Esophagus muscularis mucosa (tissue), 4 donors: Measurements from ENCODE around the gene RNASE3. TPM values are rescaled to one million over a fixed set of nuclear protein-coding genes. Genes with fewer than 3 reads are reported as not detected.

Experiments used
- DNase-seq: peaks from one replicate; pipeline ENCODE4 v3.0.0-alpha.2; 2017; ENCODE audit errors: extremely low spot score
- H3K27ac ChIP-seq, 4 donors: fragments of 200-600 bp; sonication (generic); replicated peaks in 1 of 4; 1 replicate in 3 of 4; 2 replicates in 1 of 4; pipeline ENCODE4 v1.5.1; 2016 to 2019; ENCODE audit warnings: mild to moderate bottlenecking in 1 of 4
- H3K27me3 ChIP-seq, 4 donors: fragments of 200-600 bp; sonication (generic); one replicate each; pipeline versions ENCODE4 v1.5.1 to v1.6.0; 2016 to 2019
- H3K36me3 ChIP-seq, 4 donors: fragments of 200-600 bp; sonication (generic); one replicate each; pipeline ENCODE4 v1.5.1; 2016 to 2019
- H3K4me1 ChIP-seq, 4 donors: fragments of 200-600 bp; sonication (generic); one replicate each; pipeline ENCODE4 v1.5.1; 2016 to 2019
- H3K4me3 ChIP-seq, 4 donors: fragments of 200-600 bp; sonication (generic); 1 replicate in 2 of 4; 2 replicates in 2 of 4; pipeline ENCODE4 v1.5.1; 2016 to 2019; ENCODE audit warnings: mild to moderate bottlenecking in 4 of 4, moderate library complexity in 1 of 4
- H3K9me3 ChIP-seq, 4 donors: fragments of 200-600 bp; sonication (generic); 1 replicate in 3 of 4; 2 replicates in 1 of 4; pipeline ENCODE4 v1.5.1; 2016 to 2019
- CTCF ChIP-seq, 3 experiments: fragments of 200-600 bp in 2 of 3; fragments of 450-650 bp in 1 of 3; sonication (generic) in 2 of 3; IDR thresholded peaks; one replicate each; pipeline ENCODE4 v1.5.1; 2017 to 2019; ENCODE audit warnings: antibody characterized with exemption in 3 of 3, mild to moderate bottlenecking in 2 of 3, moderate library complexity in 1 of 3
- EP300 ChIP-seq: sonication (generic); formaldehyde crosslinking; IDR thresholded peaks from one replicate; pipeline ENCODE4 v1.6.1; 2017; ENCODE audit warnings: antibody characterized with exemption
- POLR2A ChIP-seq: fragments of 450-650 bp; IDR thresholded peaks from one replicate; pipeline ENCODE4 v1.6.1; 2017; ENCODE audit warnings: antibody characterized with exemption, moderate library complexity, mild to moderate bottlenecking, low read depth
- POLR2AphosphoS5 ChIP-seq, 2 donors: sonication (generic); formaldehyde crosslinking; IDR thresholded peaks; one replicate each; pipeline ENCODE4 v1.6.1; 2017; ENCODE audit warnings: antibody characterized with exemption in 2 of 2
- WGBS: methylation state at CpG from one replicate; pipeline ENCODE4 v1.1.5; 2018; 5-methylcytosine and 5-hydroxymethylcytosine counted together
- intact Hi-C: fragments of 100-400 bp; cut with DNase I; formaldehyde crosslinking; loops from one replicate; pipeline ENCODE4 v1.15.1; 2023
- total RNA-seq, 4 donors: library from RNA; depleted of rRNA; stranded (reverse); fragments of >200 nt; gene quantifications; one replicate each; pipeline versions ENCODE4 v1.1.0 to v1.2.1, GENCODE V29; 2016

Gene RNASE3
- total RNA-seq, 4 donors from 2014 or later = 0.52 to 0.83 TPM; not detected in 2

GRCh38 chr14:20857207-20857606, 34.0 kb upstream of the RNASE3 start:
- Histone ChIP-seq H3K27ac (no peak overlapping the region), H3K27me3 (peaks cover 0 to 15% (median 0%) of the 10 kb centered on the region in 4 donors), H3K9me3 (no peaks in the 10 kb centered on the region), H3K4me3 (no peak overlapping the region), H3K4me1 (peaks cover 0 to 12% (median 10%) of the 10 kb centered on the region in 4 donors), H3K36me3 (no peaks in the 10 kb centered on the region)
- intact Hi-C loops = loop anchor here (1.0 to 10.0 kb wide), 3 partner anchors 113 to 188 kb away; partner anchors contain the start of gene RNASE7
- TF ChIP-seq POLR2AphosphoS5 (IDR thresholded peaks at IDR 0.05) = no peak
- no peak for TF ChIP-seq EP300
- no peak for TF ChIP-seq CTCF (IDR thresholded peaks at IDR 0.05)
- TF ChIP-seq POLR2A = no peak
- DNase-seq = no peak

- no peak overlapping the region for H3K27ac ChIP-seq
- peaks cover 0 to 15% (median 0%) of the 10 kb centered on the region in 4 donors for H3K27me3 ChIP-seq
- H3K4me1 ChIP-seq = peaks cover 0 to 12% (median 10%) of the 10 kb centered on the region in 4 donors
- intact Hi-C loops = loop anchor here (1.0 to 10.0 kb wide), 3 partner anchors 113 to 187 kb away; partner anchors contain the start of gene RNASE7
- WGBS = 21% methylated on average over 14 of the region's 14 CpGs
- TF ChIP-seq POLR2AphosphoS5 (IDR thresholded peaks at IDR 0.05) (no peak), CTCF (IDR thresholded peaks at IDR 0.05) (peak; percentile 78 to 93 (median 91)), POLR2A (no peak), EP300 (no peak)
- no peaks in the 10 kb centered on the region for H3K9me3 ChIP-seq
- H3K4me3 ChIP-seq = no peak overlapping the region
- peak; percentile 93 for DNase-seq
- no peaks in the 10 kb centered on the region for H3K36me3 ChIP-seq
Observed at GRCh38 chr14:20857630-20858261, 33.4 kb upstream of the RNASE3 start.

GRCh38 chr14:20866194-20866593, 25.0 kb upstream of the RNASE3 start:
- Histone ChIP-seq H3K4me3 (no peak overlapping the region), H3K36me3 (no peaks in the 10 kb centered on the region), H3K9me3 (no peaks in the 10 kb centered on the region), H3K4me1 (no peaks in the 10 kb centered on the region), H3K27me3 (peaks cover 0 to 20% (median 0%) of the 10 kb centered on the region in 4 donors), H3K27ac (no peak overlapping the region)
- TF ChIP-seq POLR2A (no peak), EP300 (no peak), CTCF (IDR thresholded peaks at IDR 0.05) (no peak), POLR2AphosphoS5 (IDR thresholded peaks at IDR 0.05) (no peak)
- WGBS = 76% methylated on average over 3 of the region's 3 CpGs
- no peak for DNase-seq
- intact Hi-C loops = no loop called here

GRCh38 chr14:20866963-20867362, 24.2 kb upstream of the RNASE3 start:
- no peaks in the 10 kb centered on the region for H3K9me3 ChIP-seq
- WGBS = 4% methylated on average over 2 of the region's 2 CpGs
- no peaks in the 10 kb centered on the region for H3K36me3 ChIP-seq
- intact Hi-C loops = no loop called here
- TF ChIP-seq EP300 (no peak), CTCF (IDR thresholded peaks at IDR 0.05) (peak in 1 of 3 experiments; percentile 22)
- no peaks in the 10 kb centered on the region for H3K4me1 ChIP-seq
- peaks cover 0 to 25% (median 0%) of the 10 kb centered on the region in 4 donors for H3K27me3 ChIP-seq
- no peak for DNase-seq
- no peak overlapping the region for H3K27ac ChIP-seq
- H3K4me3 ChIP-seq = no peak overlapping the region
